K562 (cell line): ENCODE data around the gene KIFC3. TPM values are rescaled to one million over a fixed set of nuclear protein-coding genes. Genes with fewer than 3 reads are reported as not detected.
A peak's percentile ranks its signal among the peaks of the same experiment; 100 is the strongest.

Source experiments
- CHD1 ChIP-seq: fragments of 200-600 bp; sonication (generic); IDR thresholded peaks from one replicate; pipeline ENCODE4 v1.6.1; 2012; ENCODE audit warnings: mild to moderate bottlenecking, moderate library complexity, low read length, inconsistent platforms
- CREM ChIP-seq: IDR thresholded peaks from 2 replicates; pipeline ENCODE4 v1.6.1; 2014; ENCODE audit warnings: antibody characterized with exemption, low read depth
- E4F1 ChIP-seq: fragments of 250-450 bp; sonication (Bioruptor Pico); IDR thresholded peaks from 2 replicates; pipeline ENCODE4 v1.5.0; 2021; ENCODE audit warnings: mild to moderate bottlenecking, borderline replicate concordance
- FOXK2 ChIP-seq, 2 experiments: fragments of 450-650 bp; IDR thresholded peaks in 1 of 2; conservative IDR thresholded peaks in 1 of 2; 2 replicates each; pipeline ENCODE4 v1.6.1; 2016; ENCODE audit warnings: low read depth in 2 of 2, mild to moderate bottlenecking in 1 of 2
- MECOM ChIP-seq: fragments of 250-450 bp; sonication (Bioruptor Pico); IDR thresholded peaks from 2 replicates; pipeline ENCODE4 v1.8.0; 2022; ENCODE audit warnings: inconsistent platforms
- MITF ChIP-seq: IDR thresholded peaks from 2 replicates; pipeline ENCODE4 v1.6.1; 2014; ENCODE audit warnings: antibody characterized with exemption
- MTA1 ChIP-seq: fragments of 450-650 bp; IDR thresholded peaks from 2 replicates; pipeline ENCODE4 v1.6.1; 2017; ENCODE audit warnings: borderline replicate concordance
- NCOA4 ChIP-seq: fragments of 450-650 bp; IDR thresholded peaks from 2 replicates; pipeline ENCODE4 v1.6.1; 2018; ENCODE audit warnings: mild to moderate bottlenecking; ENCODE audit not compliant: partially characterized antibody
- NFIC ChIP-seq: fragments of 450-650 bp; IDR thresholded peaks from 2 replicates; pipeline ENCODE4 v1.6.1; 2017; ENCODE audit warnings: mild to moderate bottlenecking, inconsistent platforms
- SMARCE1 ChIP-seq: fragments of 450-650 bp; IDR thresholded peaks from 2 replicates; pipeline ENCODE4 v1.7.1; 2016; ENCODE audit warnings: mild to moderate bottlenecking
- ZBTB7A ChIP-seq: IDR thresholded peaks from 2 replicates; pipeline ENCODE4 v1.6.1; 2011; ENCODE audit warnings: low read depth, mild to moderate bottlenecking, low read length, moderate library complexity, borderline replicate concordance; ENCODE audit not compliant: control insufficient read depth
- ZNF3 ChIP-seq: fragments of 250-450 bp; sonication (Bioruptor Pico); IDR thresholded peaks from 2 replicates; pipeline ENCODE4 v1.5.0; 2021; ENCODE audit warnings: mild to moderate bottlenecking, moderate library complexity
- ZNF436 ChIP-seq: fragments of 250-450, 450-650 bp; sonication (Bioruptor Pico); formaldehyde crosslinking; IDR thresholded peaks from 2 replicates; pipeline ENCODE4 v1.7.0; 2020; ENCODE audit warnings: mild to moderate bottlenecking
- ZNF512 ChIP-seq: IDR thresholded peaks from 2 replicates; pipeline ENCODE4 v1.6.1; 2016; ENCODE audit warnings: missing genetic modification characterization, missing compliant biosample characterization
- ZNF76 ChIP-seq: fragments of 250-450 bp; sonication (Bioruptor Pico); IDR thresholded peaks from 2 replicates; pipeline ENCODE4 v1.4.0; 2020; ENCODE audit warnings: mild to moderate bottlenecking, moderate library complexity, borderline replicate concordance
- ZNF830 ChIP-seq: fragments of 250-450 bp; sonication (Bioruptor Pico); IDR thresholded peaks from 2 replicates; pipeline ENCODE4 v1.5.0; 2021; ENCODE audit warnings: mild to moderate bottlenecking
- polyA plus RNA-seq, 8 experiments: library from polyadenylated mRNA; depleted of rRNA in 4 of 8; stranded (reverse) in 5 of 8; unstranded in 3 of 8; fragments of >200 nt; fragmentation: Nextera tagmentation in 2 of 8; fragmentation: Illumina TruSeq in 1 of 8; extraction: Ambion mirVana in 2 of 8; extraction: Trizol in 1 of 8; gene quantifications; 2 replicates each; pipeline versions ENCODE4 v1.2.1 to v1.2.3, GENCODE V29; 2011 to 2014; ENCODE audit warnings: inconsistent platforms in 1 of 8, missing spikeins in 1 of 8
- total RNA-seq, 7 experiments: library from RNA; depleted of rRNA in 6 of 7; stranded (reverse); fragments of >200 nt in 6 of 7; fragmentation: Illumina TruSeq in 2 of 7; extraction: Trizol in 2 of 7; gene quantifications; 2 replicates each; pipeline versions ENCODE4 v1.2.1 to v1.2.3, GENCODE V29; 2011 to 2021; ENCODE audit warnings: low replicate concordance in 1 of 7
- TF ChIP-seq, protein P1 (sequence below): fragments of 250-450 bp; sonication (Bioruptor Pico); IDR thresholded peaks from 2 replicates; pipeline ENCODE4 v1.9.0; 2021; ENCODE audit warnings: mild to moderate bottlenecking
- TF ChIP-seq, protein P2 (sequence below): fragments of 150-350 bp; IDR thresholded peaks from 2 replicates; pipeline ENCODE4 v1.6.1; 2014; ENCODE audit warnings: low read depth, mild to moderate bottlenecking, low read length, borderline replicate concordance

The KIFC3 gene
- total and polyA plus RNA-seq, 9 of the 15 experiments (the other 6 are each of a cell fraction or from before 2014, with no cell fraction given), result 0.23 to 105 (median 26.2) TPM

- no peak for TF ChIP-seq E4F1 (CRISPR knock-in tag)
- no peak for TF ChIP-seq MITF
- TF ChIP-seq, protein P1, sequence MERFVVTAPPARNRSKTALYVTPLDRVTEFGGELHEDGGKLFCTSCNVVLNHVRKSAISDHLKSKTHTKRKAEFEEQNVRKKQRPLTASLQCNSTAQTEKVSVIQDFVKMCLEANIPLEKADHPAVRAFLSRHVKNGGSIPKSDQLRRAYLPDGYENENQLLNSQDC (CRISPR knock-in tag), result no peak
- no peak for TF ChIP-seq CHD1
- peak; percentile 86 to 89; a peak in 3 of 4 replicates for TF ChIP-seq FOXK2 (conservative IDR thresholded peaks at IDR 0.05 in 1 of 2, IDR thresholded peaks at IDR 0.05 in 1 of 2; ENCODE audit: low read depth in 2 of 2)
- TF ChIP-seq ZNF830 (CRISPR knock-in tag), result peak; percentile 16; the same call in 1 of the 2 replicates
- no peak for TF ChIP-seq NCOA4
- no peak for TF ChIP-seq NFIC
- TF ChIP-seq, protein P2, sequence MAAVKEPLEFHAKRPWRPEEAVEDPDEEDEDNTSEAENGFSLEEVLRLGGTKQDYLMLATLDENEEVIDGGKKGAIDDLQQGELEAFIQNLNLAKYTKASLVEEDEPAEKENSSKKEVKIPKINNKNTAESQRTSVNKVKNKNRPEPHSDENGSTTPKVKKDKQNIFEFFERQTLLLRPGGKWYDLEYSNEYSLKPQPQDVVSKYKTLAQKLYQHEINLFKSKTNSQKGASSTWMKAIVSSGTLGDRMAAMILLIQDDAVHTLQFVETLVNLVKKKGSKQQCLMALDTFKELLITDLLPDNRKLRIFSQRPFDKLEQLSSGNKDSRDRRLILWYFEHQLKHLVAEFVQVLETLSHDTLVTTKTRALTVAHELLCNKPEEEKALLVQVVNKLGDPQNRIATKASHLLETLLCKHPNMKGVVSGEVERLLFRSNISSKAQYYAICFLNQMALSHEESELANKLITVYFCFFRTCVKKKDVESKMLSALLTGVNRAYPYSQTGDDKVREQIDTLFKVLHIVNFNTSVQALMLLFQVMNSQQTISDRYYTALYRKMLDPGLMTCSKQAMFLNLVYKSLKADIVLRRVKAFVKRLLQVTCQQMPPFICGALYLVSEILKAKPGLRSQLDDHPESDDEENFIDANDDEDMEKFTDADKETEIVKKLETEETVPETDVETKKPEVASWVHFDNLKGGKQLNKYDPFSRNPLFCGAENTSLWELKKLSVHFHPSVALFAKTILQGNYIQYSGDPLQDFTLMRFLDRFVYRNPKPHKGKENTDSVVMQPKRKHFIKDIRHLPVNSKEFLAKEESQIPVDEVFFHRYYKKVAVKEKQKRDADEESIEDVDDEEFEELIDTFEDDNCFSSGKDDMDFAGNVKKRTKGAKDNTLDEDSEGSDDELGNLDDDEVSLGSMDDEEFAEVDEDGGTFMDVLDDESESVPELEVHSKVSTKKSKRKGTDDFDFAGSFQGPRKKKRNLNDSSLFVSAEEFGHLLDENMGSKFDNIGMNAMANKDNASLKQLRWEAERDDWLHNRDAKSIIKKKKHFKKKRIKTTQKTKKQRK, result no peak
- TF ChIP-seq MTA1, result peak; percentile 46; the same call in 1 of the 2 replicates
- 0 out of 2 replicates have a peak, but pooled peaks have one; percentile 19 for TF ChIP-seq SMARCE1
- 0 out of 2 replicates have a peak, but pooled peaks have one; percentile 62 for TF ChIP-seq MECOM (CRISPR knock-in tag)
- TF ChIP-seq ZNF3 (CRISPR knock-in tag), result no peak
- peak; percentile 59; the same call in 1 of the 2 replicates for TF ChIP-seq ZNF76 (CRISPR knock-in tag)
- peak; percentile 71; the same call in 1 of the 2 replicates for TF ChIP-seq ZBTB7A
- no peak for TF ChIP-seq ZNF512
- peak; percentile 39; the same call in 1 of the 2 replicates for TF ChIP-seq CREM
- no peak for TF ChIP-seq ZNF436 (CRISPR knock-in tag)
Measured at GRCh38 chr16:57802341-57803133, at the start of gene KIFC3 (continued).
